ENCODE data around the gene NECTIN1. TPM values are rescaled to one million over a fixed set of nuclear protein-coding genes. Genes with fewer than 3 reads are reported as not detected.

NECTIN1 gene, protein sequence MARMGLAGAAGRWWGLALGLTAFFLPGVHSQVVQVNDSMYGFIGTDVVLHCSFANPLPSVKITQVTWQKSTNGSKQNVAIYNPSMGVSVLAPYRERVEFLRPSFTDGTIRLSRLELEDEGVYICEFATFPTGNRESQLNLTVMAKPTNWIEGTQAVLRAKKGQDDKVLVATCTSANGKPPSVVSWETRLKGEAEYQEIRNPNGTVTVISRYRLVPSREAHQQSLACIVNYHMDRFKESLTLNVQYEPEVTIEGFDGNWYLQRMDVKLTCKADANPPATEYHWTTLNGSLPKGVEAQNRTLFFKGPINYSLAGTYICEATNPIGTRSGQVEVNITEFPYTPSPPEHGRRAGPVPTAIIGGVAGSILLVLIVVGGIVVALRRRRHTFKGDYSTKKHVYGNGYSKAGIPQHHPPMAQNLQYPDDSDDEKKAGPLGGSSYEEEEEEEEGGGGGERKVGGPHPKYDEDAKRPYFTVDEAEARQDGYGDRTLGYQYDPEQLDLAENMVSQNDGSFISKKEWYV
- total RNA-seq: under 1 TPM; 0.34 to 0.39 TPM

DNA sequence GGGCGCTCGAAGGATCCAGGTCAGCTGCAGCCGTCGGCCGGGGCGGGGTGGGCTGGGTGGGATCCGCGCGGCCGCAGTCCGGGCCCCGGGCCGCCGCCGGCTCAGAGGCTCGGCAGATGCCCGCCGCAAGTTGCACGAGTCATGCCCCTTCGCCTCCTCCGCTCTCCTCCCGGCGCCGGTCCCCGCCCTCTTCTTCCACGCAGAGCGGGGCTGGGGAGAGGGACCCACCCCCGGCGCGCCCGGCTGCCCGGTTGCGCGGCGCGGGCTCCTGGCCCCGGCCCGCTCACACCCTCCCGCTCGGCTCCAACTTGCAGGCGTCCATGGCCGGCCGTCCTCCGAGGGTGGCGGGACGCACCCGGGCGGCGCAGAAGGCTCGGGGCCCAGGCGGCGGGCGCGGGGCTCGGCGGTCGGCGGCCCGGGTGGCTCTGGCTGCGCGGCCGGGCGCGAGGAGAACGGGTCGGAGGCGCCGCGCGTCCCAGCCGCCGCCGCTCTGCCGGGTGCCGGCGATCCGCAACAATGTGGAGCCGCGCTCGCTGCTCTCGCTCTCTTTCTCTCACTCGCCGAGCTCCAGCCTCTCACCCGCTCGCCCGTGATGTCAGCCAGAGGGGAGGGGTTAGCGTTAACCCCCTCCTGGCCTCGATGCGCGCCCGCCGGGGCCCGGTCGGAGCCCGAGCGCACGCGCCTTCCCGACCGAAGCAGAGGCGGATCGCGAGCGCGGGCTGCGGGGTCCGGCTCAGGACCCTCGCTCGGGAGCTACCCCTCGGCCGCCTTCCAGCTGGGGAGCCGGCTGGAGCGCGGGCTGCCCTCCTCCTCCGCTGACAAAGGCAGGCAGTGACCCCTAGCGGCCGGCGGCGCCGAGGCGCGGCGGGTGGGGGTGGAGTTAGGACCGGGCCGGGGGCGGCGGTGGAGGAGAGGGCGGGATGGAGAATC, at the start of gene NECTIN1:
Gene NECTIN1 (minus strand): TSS at position 550 of the 930 bp plus-strand sequence. CDS start 647 bp downstream, outside the sequence.
- no peaks in the 10 kb centered on the region for H3K36me3 Mint-ChIP-seq (ENCODE audit: low read depth)
- H3K4me1 Mint-ChIP-seq (ENCODE audit: low read depth): peaks cover 5% of the 10 kb centered on the region
- H3K9me3 Mint-ChIP-seq (ENCODE audit: insufficient read depth): no peaks in the 10 kb centered on the region
- no peak within 1 kb of the TSS for H3K27ac Mint-ChIP-seq
- ChIA-PET POLR2A (interaction anchor here (1.2 kb wide), 1 partner anchor 14 kb away, joined by 3 read pairs; no protein-coding TSS in a partner anchor), CTCF (interaction anchor here (0.6 to 1.7 kb wide), 38 partner anchors 9 to 508 kb away, joined by 3 to 50 read pairs (median 4); no protein-coding TSS in a partner anchor)
- ATAC-seq: peak; percentile 91
- peak; percentile 86 for DNase-seq
- H3K4me3 Mint-ChIP-seq: peak within 1 kb of the TSS; percentile 75
- H3K27me3 Mint-ChIP-seq (ENCODE audit: low read depth): peaks cover 54% of the 10 kb centered on the region

DNA sequence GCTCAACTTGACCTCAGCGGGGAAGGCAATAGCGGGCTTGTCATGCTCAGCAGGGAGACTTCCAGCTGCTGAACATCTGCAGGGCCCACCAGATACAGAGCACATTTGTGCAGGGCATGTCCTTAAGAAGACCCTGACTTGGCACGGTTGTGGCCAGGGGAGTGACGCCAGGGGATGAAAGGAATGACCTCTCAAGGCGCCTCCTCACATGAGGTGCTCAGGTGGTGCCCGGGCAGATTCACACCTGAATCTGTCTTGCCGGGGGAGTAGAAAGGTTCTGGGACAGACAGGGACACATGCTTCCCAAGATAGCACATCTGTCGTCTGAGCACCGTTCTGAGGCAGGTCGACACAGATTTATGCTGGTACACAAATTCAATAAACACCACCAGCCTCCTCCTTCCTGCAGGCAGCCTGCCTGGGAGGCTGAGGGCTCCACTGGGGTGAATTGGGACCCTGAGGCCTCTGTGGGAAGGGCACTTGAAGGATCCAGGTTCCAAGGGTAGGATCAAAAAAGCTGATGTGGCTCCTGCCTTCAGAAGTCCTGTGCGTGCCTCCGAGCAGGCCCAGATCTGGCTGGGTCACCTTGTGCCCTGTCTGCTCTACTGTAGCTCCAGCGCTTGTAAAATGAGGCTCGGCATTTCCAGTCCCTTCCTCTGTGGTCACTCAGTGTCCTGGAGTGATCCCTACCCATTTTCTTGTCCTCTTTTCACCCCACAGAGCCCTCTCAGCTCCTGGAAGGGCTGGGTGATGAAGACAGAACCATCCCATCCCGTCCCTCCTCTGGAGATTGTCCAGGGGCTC, 49.6 kb upstream of the NECTIN1 start:
- Mint-ChIP-seq H3K4me3 (no peak overlapping the region), H3K4me1 (ENCODE audit: low read depth) (no peaks in the 10 kb centered on the region), H3K27ac (no peak overlapping the region), H3K36me3 (ENCODE audit: low read depth) (no peaks in the 10 kb centered on the region), H3K27me3 (ENCODE audit: low read depth) (peaks cover 2% of the 10 kb centered on the region), H3K9me3 (ENCODE audit: insufficient read depth) (no peaks in the 10 kb centered on the region)
- DNase-seq (no peak), ATAC-seq (no peak)
- POLR2A ChIA-PET: no interaction called here
- CTCF ChIA-PET: no interaction called here

DNA sequence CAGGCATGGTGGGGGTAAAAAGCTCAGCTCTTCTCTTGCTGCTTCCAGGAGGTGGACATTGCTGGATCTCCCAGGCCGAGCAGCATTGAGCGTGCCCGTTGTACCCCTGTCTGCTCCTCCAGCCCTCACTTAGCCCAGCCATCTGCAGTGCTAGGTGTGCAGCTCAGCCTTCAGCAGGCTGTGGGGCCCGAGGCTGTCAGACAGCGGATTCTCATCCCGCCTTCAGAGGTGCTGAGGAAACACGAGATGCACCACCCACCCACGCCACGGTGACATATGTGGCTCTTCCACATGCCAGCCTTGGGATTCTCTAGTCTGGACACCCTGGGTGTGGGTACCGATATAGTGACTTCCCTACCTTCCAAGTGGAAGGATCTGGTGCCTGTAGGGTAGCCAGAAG, 48.9 kb upstream of the NECTIN1 start:
- Mint-ChIP-seq H3K9me3 (ENCODE audit: insufficient read depth) (no peaks in the 10 kb centered on the region), H3K4me1 (ENCODE audit: low read depth) (no peaks in the 10 kb centered on the region), H3K36me3 (ENCODE audit: low read depth) (no peaks in the 10 kb centered on the region), H3K27ac (no peak overlapping the region), H3K27me3 (ENCODE audit: low read depth) (peaks cover 2% of the 10 kb centered on the region), H3K4me3 (no peak overlapping the region)
- DNase-seq: no peak
- POLR2A ChIA-PET: no interaction called here
- CTCF ChIA-PET: no interaction called here
- ATAC-seq: no peak

DNA sequence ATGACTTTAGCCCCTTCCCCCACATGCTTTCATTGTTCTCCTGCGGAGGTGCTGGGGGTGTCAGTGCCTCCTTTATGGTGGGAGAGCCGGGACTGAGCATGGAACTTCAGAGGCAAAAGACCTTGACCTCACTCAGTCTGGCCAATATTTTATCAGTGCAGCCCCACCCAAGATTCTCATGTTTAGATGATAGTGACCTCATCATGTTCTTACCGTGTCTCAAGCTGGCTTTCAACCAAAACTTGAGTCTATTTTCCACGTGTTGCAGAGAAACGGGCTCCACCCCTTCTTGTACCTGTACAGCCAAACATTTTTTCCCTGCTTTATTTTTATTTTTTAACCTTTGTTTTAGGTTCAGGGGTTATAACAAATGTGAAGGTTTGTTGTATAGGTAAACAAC, 47.7 kb upstream of the NECTIN1 start:
- H3K36me3 Mint-ChIP-seq (ENCODE audit: low read depth): no peaks in the 10 kb centered on the region
- H3K4me3 Mint-ChIP-seq: no peak overlapping the region
- POLR2A ChIA-PET: no interaction called here
- H3K27ac Mint-ChIP-seq: no peak overlapping the region
- ATAC-seq: no peak
- no peaks in the 10 kb centered on the region for H3K9me3 Mint-ChIP-seq (ENCODE audit: insufficient read depth)
- CTCF ChIA-PET: no interaction called here
- no peak for DNase-seq
- peaks cover 2% of the 10 kb centered on the region for H3K27me3 Mint-ChIP-seq (ENCODE audit: low read depth)
- H3K4me1 Mint-ChIP-seq (ENCODE audit: low read depth): no peaks in the 10 kb centered on the region

DNA sequence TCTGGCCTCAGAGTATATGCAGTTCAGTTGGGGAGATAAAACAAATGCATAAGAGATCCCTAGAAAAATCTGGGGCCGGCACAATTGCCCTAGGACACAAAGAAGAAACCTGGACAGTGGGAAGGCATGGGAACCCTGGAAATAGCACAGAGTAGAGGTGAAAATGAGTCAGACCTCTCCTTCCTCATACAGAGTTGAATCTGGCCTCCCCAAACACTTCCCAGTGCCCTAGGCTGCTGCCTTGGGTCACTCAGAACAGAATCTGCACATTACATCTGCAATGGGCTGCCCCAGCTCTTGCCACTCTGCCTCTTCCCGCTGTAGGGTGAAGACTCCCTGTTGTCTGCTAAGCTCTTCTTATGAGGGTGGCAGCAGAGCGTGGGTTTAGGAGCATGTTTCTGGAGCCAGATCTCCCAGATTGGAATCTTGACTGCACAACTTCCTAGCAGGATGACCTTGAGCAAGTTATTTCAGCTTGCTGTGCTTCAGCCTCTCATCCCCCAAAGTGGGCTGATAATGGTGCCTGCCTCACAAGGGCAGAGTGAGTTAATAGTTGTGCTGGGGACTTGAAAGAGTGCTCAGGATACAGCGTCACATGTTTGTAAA, 47.1 kb upstream of the NECTIN1 start:
- H3K27me3 Mint-ChIP-seq (ENCODE audit: low read depth): peaks cover 2% of the 10 kb centered on the region
- no peak overlapping the region for H3K27ac Mint-ChIP-seq
- POLR2A ChIA-PET: no interaction called here
- H3K9me3 Mint-ChIP-seq (ENCODE audit: insufficient read depth): no peaks in the 10 kb centered on the region
- CTCF ChIA-PET: no interaction called here
- DNase-seq (no peak), ATAC-seq (no peak)
- H3K4me1 Mint-ChIP-seq (ENCODE audit: low read depth): no peaks in the 10 kb centered on the region
- H3K4me3 Mint-ChIP-seq: no peak overlapping the region
- H3K36me3 Mint-ChIP-seq (ENCODE audit: low read depth): no peaks in the 10 kb centered on the region

DNA sequence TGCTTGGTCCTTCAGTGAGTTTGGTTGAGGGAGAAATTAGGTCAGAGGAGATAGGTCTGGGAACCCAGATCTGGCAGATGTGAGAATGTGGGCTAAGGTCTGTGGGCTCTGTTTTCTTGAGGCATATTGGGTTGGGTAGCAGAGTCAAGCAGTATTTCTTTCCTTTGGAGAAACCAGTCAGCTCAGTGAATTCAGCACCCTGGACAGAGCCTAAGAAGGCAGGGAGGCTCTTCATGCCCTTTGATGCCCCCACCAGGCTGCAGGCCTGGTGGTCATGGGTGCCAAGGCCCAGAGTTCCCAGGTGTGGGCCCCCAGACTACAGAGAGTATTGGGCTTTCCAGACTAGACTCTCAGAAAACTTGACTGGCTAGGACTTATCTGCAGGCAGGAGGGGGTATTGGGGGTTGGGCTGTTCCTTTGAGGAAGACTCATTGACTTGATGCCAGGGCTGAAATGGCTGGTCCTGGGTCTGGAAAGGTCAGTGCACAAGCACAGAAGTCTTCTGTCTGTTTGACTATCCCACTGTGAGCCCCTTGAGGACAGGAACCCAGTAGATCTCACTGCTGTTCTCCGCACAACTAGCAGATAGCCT, 45.3 kb upstream of the NECTIN1 start:
- H3K9me3 Mint-ChIP-seq (ENCODE audit: insufficient read depth): no peaks in the 10 kb centered on the region
- H3K4me1 Mint-ChIP-seq (ENCODE audit: low read depth): no peaks in the 10 kb centered on the region
- H3K4me3 Mint-ChIP-seq: no peak overlapping the region
- no peaks in the 10 kb centered on the region for H3K36me3 Mint-ChIP-seq (ENCODE audit: low read depth)
- H3K27me3 Mint-ChIP-seq (ENCODE audit: low read depth): no peaks in the 10 kb centered on the region
- DNase-seq (peak; percentile 52), ATAC-seq (no peak)
- ChIA-PET POLR2A (no interaction called here), CTCF (no interaction called here)
- H3K27ac Mint-ChIP-seq: no peak overlapping the region

DNA sequence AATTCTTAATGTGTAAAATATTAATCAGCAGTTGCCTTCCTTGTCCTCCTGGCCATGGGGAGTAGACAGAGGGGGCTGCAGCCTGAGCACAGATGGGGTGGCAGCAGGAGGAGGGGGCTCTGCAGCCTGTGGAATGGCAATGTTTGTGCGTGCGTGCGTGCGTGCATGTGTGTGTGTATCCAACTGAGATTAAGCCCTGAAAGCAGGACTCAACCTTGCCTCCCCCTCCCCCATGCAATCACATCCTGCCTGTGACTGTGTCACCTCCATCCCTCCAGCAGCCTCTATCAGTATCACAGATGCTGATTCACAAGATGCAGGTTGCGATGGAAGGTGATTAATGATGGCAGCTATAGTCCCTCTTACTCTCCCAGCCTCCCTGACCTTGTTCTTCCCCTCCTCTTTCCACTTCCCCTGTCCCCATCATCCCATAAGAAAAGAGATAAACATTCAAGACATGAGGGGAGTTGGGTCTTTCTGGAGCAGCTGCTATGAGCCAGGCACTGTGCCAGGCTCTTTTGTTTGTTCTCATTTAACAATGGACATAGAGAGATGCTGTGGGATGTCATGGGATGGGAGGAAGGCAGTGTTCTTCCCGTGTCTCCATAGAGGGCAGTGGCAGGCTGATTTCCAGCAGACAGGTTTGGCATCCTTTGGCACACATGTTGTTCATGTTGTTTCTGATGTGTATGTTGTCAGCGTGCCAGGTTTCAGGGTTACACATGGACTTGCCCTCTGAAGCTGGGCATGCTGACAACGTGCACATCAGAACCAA, 43.8 kb upstream of the NECTIN1 start:
- POLR2A ChIA-PET: no interaction called here
- no peaks in the 10 kb centered on the region for H3K9me3 Mint-ChIP-seq (ENCODE audit: insufficient read depth)
- no peak overlapping the region for H3K27ac Mint-ChIP-seq
- H3K4me1 Mint-ChIP-seq (ENCODE audit: low read depth): no peaks in the 10 kb centered on the region
- CTCF ChIA-PET: interaction anchor here (1.0 kb wide), 1 partner anchor 44 kb away, joined by 4 read pairs; the partner anchor contains the start of gene NECTIN1
- H3K36me3 Mint-ChIP-seq (ENCODE audit: low read depth): no peaks in the 10 kb centered on the region
- peaks cover 6% of the 10 kb centered on the region for H3K27me3 Mint-ChIP-seq (ENCODE audit: low read depth)
- no peak overlapping the region for H3K4me3 Mint-ChIP-seq
- DNase-seq (no peak), ATAC-seq (no peak)

DNA sequence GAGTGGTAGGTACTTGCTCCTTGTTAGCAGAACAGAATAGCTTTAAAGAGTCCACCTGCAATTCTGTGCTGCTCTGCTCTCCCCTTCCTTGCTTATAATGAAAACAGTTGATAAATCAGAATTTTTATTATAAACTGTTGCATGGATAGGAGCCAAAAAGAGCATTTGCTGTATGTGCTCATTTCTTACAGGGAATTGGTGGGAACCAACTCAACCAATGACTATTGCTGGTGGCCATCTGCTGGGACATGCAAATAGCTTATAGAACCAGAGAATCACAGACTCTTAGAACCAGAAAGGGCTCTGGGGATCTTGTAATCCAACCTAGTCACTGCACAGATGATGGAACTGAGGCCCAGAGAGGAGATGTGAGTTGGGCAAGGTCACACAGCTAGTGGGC, 43.1 kb upstream of the NECTIN1 start:
- Mint-ChIP-seq H3K9me3 (ENCODE audit: insufficient read depth) (no peaks in the 10 kb centered on the region), H3K36me3 (ENCODE audit: low read depth) (no peaks in the 10 kb centered on the region)

DNA sequence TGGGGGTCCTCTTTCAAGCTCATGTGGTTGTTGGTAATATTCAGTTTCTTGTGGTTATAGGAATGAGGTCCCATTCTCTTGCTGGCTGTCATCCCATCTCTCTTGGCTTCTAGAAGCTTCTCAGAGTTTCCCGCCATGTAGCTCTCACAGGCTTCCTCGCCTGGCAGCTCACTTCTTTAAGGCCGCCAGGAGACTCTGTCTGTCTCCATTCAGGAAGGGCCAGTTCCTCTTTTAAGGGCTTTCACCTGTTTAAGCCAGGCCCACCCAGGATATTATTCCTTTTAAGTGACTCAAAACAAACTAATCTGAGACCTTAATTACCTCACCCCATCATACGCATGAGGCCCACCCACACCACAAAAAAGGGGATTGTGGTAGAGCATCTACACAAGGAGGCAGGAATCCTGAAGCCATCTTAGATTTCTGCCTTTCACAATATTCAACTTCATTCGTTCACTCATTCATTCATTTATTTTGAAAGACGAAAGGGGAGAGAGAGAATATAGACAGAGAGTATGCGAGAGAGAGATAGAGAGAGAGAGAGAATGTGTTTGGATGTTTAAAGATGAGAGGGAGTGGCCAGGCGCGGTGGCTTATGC, 42.3 kb upstream of the NECTIN1 start:
- H3K36me3 Mint-ChIP-seq (ENCODE audit: low read depth): no peaks in the 10 kb centered on the region
- H3K4me1 Mint-ChIP-seq (ENCODE audit: low read depth): no peaks in the 10 kb centered on the region
- peaks cover 6% of the 10 kb centered on the region for H3K27me3 Mint-ChIP-seq (ENCODE audit: low read depth)
- ATAC-seq: no peak
- POLR2A ChIA-PET: no interaction called here
- no peaks in the 10 kb centered on the region for H3K9me3 Mint-ChIP-seq (ENCODE audit: insufficient read depth)
- no peak for DNase-seq
- no peak overlapping the region for H3K4me3 Mint-ChIP-seq
- CTCF ChIA-PET: interaction anchor here (1.0 kb wide), 1 partner anchor 42 kb away, joined by 4 read pairs; the partner anchor contains the start of gene NECTIN1
- no peak overlapping the region for H3K27ac Mint-ChIP-seq

More for the DNA sequence above, 43.1 kb upstream of the NECTIN1 start:
- H3K27me3 Mint-ChIP-seq (ENCODE audit: low read depth): peaks cover 6% of the 10 kb centered on the region
- ChIA-PET POLR2A (no interaction called here), CTCF (interaction anchor here (1.0 kb wide), 1 partner anchor 43 kb away, joined by 4 read pairs; the partner anchor contains the start of gene NECTIN1)
- H3K27ac Mint-ChIP-seq: no peak overlapping the region
- DNase-seq (no peak), ATAC-seq (no peak)
- no peaks in the 10 kb centered on the region for H3K4me1 Mint-ChIP-seq (ENCODE audit: low read depth)
- H3K4me3 Mint-ChIP-seq: no peak overlapping the region

DNA sequence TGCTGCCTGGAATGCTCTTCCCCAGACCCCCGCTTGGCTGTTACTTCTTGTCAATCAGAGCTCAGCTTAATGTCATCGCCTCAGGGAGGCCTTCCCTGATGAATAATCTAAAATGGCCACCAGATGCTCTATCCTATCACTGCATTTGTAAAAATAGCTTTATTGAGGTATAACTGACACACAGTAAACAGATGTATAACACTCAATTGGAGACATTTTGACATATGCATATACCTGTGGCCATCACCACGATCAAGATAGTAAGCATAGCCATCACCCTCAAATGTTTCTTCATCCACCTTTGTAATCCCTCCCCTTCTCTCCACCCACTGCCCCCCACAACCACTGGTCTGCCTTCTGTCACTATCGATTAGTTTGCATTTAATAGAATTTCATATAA, 36.6 kb upstream of the NECTIN1 start:
- CTCF ChIA-PET: no interaction called here
- H3K4me3 Mint-ChIP-seq: no peak overlapping the region
- POLR2A ChIA-PET: no interaction called here
- H3K4me1 Mint-ChIP-seq (ENCODE audit: low read depth): no peaks in the 10 kb centered on the region
- H3K27ac Mint-ChIP-seq: no peak overlapping the region
- H3K9me3 Mint-ChIP-seq (ENCODE audit: insufficient read depth): no peaks in the 10 kb centered on the region
- DNase-seq (no peak), ATAC-seq (no peak)
- peaks cover 14% of the 10 kb centered on the region for H3K27me3 Mint-ChIP-seq (ENCODE audit: low read depth)
- H3K36me3 Mint-ChIP-seq (ENCODE audit: low read depth): no peaks in the 10 kb centered on the region
